Measurements from ENCODE around the gene ROR1.
"Not testable (repeated sequence)": the region's sequence is repeated elsewhere in the genome, so short reads cannot be mapped to it uniquely, and the experiment has no call there.

ROR1 gene

GRCh38 chr1:64072089-64072793 is 298.4 kb downstream of the ROR1 start:
- no peak for DNase-seq

DNA sequence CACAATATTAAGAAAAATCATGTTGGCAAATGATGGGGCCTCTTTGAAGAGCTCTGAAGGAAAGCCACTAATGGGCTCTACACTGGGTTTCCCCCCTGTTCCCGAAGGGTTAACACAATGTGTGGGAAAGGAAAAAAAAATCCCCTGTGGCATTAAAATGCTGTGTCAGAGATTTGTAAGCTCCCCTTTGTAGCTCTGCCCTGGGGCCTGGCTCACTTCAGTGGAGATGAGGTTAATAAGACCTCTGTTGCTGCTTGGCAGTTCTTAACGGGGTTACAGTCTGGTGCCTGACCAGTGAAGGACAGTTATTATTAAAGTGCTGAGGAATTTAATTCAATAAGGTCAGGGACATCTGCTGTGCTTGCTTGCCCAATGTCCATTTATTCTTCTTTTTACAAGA is 299.9 kb downstream of the ROR1 start:
- peak; percentile 36 for DNase-seq

GRCh38 chr1:64074767-64075166 is 300.9 kb downstream of the ROR1 start:
- no peak for DNase-seq

DNA sequence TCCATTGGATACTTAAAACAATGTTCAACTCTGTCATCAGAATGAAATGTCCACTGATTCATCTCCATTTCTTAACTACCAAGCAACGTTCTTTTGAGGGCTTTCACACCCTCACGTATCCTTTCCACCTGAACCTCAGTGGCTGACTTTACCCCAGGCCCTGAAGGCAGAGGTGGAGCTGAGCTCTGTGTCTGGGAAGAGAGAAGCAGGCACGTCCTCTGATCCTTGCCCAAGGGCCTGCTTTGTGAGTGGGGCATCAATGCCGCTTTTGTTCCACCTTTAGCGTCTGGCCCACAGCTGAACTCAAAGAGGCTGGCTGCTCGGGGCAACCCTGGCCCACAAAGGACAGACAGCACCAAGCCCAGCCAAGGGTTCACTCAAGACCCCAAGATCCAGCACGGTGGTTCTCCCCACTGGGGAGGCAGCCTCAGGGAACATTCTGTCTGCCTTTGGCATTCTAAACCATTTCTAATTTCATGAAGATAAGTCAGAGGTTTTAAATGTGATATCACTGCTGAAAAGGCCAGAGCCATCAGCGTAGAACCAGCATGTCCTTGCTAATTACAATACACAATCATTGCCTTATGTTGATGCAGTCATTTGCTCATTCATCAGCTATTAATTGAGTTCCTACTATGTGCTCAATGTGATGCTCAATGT is 303.6 kb downstream of the ROR1 start:
- DNase-seq: no peak

DNA sequence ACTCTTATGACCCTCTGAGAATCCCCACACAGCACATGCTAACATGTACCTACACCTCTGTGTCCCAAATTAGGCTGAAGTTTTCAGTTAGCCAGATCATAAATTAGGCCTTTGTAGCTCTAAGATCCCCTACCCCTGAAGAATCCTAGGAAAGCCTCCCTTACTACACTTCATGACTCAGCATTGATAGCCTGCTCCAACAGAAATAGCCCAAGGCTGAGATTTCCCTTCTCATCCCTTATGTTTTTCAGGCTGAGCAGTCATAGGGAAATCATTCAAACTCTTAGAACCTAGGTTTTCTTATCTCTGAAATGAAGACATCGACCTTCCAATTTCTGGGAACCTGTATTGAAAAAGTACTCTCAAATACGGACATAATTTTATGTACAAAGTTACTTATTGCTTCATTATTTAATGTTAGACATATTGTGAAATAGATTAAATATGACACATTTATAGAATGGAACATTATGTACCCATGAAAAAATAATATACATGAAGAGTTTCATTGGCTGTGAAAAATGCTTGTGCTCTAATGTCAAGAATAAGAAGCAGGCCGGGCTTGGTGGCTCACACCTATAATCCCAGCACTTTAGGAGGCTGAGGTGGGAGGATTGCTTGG is 307.2 kb downstream of the ROR1 start:
- no peak for DNase-seq

DNA sequence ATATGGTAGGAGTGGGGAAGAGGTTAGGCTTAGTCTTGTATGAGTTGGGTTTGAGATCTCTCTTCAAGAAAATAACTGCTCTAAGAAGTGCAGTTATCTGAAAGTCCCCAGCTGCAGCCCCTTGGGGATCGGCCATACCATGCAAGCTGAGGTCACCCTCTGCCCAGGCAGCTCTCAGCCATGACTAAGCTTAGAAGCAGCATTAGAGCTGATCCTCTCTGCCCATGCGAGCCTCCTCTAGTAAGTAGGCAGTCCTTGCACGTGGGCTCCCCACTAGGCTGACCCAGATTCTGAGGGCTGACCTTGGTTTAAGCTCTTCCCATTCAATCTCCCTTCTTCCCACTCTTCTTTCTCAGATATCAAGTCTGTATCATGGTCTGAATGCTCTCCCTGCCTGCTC is 308.6 kb downstream of the ROR1 start:
- no peak for DNase-seq

DNA sequence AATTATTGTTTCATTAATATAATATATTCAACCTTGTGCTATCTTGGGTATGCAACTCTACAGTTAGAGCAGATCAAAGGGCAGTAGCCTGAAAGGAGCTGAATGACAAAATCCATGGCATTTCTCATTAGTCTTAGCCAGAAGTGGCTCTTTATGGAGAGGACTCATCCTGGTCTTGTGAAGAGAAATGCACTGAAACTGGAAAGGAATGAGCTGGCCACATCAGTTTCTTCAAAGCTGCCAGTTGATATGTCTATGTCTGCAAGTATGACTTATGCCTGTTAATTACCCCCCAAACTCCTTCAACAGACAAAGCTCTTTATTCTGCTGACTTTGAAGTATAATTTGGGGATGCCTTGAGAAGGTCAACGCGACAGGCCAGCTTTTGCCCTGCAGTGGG is 310.6 kb downstream of the ROR1 start:
- DNase-seq: no peak

GRCh38 chr1:64087768-64088167 is 314.0 kb downstream of the ROR1 start:
- DNase-seq: no peak

DNA sequence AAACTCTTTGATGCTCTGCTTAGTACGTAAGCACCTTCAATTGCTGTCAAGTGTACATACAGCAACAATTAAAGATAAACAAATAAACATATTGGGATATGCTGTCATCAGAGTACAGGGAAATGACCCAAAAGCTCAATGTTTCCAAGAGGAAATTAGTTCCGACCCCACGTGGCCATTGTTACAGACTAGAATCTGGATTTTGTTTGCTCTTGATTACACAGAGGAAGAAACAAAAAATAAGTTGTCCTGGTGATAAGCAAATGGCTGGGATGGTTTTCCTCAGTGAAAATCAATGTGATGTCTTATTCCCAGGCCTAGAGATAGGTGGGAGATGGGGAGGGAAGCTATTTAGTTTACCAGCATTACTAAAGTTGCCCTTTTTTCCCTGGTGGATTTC is 316.6 kb downstream of the ROR1 start:
- no peak for DNase-seq

DNA sequence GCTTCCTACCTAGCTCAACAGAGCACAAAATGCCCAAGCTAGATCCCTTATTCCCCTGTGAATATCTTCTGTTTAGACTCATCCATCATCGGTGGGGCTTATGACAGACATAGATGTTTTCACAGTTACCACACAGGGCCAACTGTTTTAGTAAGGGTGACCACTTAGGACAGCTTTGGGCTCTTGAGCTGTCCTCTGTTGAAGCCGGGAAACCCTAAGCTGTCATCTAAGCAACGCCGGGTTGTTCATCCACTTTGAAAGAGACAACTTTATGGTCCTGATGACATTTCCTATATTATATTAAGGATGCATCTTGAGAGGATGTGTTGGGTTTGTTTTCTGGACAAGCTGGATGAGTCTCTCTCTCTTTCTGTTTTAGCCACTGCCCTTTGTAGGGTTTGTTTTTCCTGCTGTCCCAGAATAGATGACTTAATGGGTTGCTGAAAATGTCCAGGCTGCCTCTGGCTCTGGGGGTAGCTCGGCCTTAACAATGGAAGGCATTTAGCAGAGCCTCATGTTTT is 319.1 kb downstream of the ROR1 start:
- DNase-seq: no peak

DNA sequence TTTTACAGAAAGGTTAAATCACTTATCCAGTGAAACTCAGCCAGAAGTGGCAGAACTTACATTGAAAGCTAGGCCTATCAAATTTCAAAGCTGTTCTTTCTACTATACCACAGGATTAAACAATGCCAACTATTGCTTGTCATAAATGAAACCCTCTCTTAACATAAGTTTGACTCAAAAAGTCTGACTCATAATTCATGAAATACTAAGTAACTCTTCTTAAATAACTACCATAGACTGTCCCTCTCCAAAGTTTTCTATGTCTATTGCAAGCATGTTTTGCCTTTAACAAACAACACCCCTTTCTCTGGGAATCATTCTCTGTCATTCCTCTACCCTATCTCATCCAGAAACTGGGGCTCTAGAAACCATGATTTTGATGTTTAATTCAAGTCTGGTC is 320.1 kb downstream of the ROR1 start:
- no peak for DNase-seq

GRCh38 chr1:64095832-64096231 is 322.0 kb downstream of the ROR1 start:
- no peak for DNase-seq

GRCh38 chr1:64097859-64098258 is 324.0 kb downstream of the ROR1 start:
- DNase-seq: no peak

DNA sequence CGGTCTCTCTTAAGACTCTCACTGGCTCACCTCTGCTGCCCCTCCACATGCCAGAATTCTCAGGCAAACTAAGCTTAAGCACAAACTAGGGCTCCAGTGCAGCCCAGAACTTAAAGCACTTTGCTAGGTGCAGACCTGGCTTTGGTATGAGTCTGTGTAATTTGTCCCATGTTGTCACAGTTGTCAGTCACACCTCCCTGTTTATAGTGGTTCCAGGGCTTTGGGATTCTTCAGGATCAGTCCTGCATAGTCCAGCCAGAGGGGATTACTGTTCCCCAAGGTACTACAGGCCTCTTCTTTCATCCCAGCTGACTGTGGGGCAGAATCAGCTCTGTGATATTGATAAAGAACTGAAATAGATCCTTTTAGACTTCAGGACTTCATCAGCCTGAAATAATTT is 324.6 kb downstream of the ROR1 start:
- peak; percentile 6 for DNase-seq

- peak; percentile 10 for DNase-seq
These were observed 325.2 kb downstream of the ROR1 start for GRCh38 chr1:64098846-64099582.

- DNase-seq: no peak
These were observed 327.0 kb downstream of the ROR1 start for GRCh38 chr1:64100791-64101190.

DNA sequence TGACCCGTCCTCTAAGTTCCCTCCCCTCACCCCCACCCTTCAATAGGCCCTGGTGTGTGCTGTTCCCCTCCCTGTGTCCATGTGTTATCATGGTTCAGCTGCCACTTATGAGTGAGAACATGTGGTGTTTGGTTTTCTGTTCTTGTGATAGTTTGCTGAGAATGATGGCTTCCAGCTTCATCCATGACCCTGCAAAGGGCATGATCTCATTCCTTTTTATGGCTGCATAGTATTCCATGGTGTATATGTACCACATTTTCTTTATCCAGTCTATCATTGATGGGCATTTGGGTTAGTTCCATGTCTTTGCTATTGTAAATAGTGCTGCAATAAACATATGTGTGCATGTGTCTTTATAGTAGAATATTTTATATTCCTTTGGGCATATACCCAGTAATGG is 330.8 kb downstream of the ROR1 start:
- not testable (repeated sequence) for DNase-seq

GRCh38 chr1:64107118-64107519 is 333.3 kb downstream of the ROR1 start:
- DNase-seq: no peak

DNA sequence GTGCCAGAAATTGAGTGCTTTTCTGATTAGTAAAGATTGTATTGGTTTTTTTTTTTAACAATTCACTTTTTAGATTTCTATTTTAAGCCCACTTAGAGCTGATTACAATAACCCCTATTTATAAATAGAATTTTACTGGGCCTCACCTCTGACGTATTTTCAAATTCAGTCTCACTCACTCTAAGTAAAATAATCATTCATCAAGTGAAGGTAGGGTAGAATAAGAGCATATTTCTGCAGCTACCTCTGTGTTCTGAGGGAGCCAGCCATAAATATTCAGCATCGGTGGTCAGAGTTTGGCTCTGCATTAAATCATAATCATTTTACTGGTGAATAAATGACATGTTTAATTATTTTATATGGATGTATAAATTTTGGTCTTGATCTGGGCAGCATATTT is 333.8 kb downstream of the ROR1 start:
- DNase-seq: no peak

DNA sequence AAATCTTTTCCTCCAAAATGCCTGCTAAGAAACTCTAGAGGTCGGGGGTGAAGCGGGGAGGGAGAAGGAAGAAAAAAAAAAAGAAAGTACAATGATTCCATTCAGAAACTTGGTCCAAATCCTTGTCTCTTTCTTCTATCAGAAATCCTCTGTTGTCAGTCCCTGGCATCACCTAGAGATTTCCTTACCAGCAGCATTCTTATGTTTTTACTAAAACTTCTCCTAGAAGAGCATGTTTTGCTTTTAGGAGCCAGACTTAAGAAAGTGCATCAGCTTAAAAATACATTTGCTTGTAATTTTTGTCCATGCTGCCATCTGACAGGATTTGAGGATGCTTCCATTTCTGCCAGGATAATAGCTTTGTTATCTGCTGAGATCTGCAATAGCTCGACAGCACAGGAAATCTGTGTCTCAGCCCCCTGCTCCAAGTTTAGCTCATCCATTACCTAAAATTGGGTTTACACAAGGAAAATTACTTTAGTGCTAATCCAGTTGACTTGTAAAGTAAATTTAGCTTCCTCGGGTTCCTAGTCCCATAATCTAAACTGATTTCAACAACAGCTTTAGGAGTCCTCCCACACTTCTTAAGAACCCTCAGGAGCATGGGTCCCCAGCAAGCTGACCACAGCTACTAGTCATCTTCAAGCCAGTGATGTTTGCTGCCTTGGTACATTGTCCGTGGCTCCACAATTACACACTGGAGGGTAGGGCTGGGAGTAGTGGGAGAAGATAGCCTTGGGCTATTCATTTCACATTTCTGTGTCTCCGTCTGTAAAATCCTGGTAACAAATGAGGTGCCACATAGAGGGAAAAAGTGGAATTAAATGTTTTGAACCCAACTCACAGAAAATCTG is 337.3 kb downstream of the ROR1 start:
- no peak for DNase-seq

DNA sequence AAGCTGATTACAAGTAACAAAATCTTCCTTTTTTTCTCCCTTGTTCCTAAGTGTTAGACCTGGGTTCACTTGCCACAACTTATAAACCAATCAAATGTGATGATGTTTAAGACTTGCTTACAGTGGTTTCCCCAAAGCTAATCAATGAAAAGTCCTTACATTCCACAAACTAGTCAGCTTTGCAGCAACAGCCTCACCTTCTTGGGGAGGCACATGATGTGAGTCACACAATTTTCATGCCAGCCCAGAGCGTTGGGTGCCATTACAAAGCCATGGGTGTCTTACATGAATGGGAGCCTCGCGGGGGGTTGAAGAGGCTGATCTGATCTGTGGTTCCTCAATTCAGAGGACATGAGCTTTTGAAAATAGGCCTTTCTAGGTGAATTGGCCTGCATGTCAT is 338.0 kb downstream of the ROR1 start:
- no peak for DNase-seq

DNA sequence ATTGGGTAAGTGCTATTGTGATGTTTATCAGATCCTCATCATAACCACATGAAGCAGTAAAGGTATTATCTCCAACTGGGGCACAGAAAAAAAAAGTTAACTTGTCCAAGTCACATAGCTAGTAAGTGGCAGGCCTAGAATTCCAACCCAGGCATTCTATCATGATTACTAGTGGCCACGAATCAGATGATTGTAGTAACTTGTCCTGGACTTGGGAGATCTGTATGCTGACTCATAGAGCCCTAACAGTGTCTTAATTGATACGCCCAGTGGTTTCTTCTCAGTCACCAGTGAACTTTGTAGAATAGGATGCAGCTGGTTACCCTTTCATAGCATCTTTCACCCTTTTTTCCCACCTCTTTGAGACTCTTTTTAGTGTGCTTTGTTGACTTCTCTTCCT is 338.5 kb downstream of the ROR1 start:
- DNase-seq: no peak

Measured in retina (tissue), 1 donor.